ENCODE measurements around the gene DPH5. TPM values are rescaled to one million over a fixed set of nuclear protein-coding genes. Genes with fewer than 3 reads are reported as not detected.

DPH5 gene
- total RNA-seq, 1 donor from 2014 or later = 69.4 TPM

GRCh38 chr1:100989306-100990077 is 36.1 kb downstream of the DPH5 start:
- Mint-ChIP-seq H3K36me3 (ENCODE audit: low read depth) (peaks cover 17% of the 10 kb centered on the region), H3K9me3 (no peaks in the 10 kb centered on the region), H3K4me3 (no peak overlapping the region), H3K27me3 (ENCODE audit: low read depth) (no peaks in the 10 kb centered on the region), H3K27ac (ENCODE audit: unreplicated experiment) (peak overlapping the region; percentile 22), H3K4me1 (no peaks in the 10 kb centered on the region)
- TF ChIP-seq, protein P1, sequence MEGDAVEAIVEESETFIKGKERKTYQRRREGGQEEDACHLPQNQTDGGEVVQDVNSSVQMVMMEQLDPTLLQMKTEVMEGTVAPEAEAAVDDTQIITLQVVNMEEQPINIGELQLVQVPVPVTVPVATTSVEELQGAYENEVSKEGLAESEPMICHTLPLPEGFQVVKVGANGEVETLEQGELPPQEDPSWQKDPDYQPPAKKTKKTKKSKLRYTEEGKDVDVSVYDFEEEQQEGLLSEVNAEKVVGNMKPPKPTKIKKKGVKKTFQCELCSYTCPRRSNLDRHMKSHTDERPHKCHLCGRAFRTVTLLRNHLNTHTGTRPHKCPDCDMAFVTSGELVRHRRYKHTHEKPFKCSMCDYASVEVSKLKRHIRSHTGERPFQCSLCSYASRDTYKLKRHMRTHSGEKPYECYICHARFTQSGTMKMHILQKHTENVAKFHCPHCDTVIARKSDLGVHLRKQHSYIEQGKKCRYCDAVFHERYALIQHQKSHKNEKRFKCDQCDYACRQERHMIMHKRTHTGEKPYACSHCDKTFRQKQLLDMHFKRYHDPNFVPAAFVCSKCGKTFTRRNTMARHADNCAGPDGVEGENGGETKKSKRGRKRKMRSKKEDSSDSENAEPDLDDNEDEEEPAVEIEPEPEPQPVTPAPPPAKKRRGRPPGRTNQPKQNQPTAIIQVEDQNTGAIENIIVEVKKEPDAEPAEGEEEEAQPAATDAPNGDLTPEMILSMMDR (conservative IDR thresholded peaks at IDR 0.05) = no peak
- no peak for DNase-seq (ENCODE audit: low read depth, low spot score)

DNA sequence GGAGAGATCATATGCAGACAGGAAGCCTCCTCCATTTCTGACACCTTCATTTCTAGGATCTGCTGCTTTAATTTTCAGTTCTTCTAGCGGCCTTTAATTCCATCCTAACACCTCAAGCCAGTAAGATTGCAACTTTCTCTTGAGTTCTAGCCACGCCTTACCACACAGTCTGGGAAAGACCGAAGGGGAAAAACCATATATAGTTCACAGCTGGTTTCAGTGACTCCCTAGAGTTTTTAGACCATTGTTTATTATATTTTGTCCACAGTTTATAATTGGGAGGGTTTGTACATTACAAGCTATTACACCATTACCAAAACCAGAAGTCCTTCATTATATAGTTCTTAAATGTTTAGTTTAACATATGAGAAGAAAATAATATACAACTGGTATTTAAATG is 37.5 kb downstream of the DPH5 start:
- Mint-ChIP-seq H3K4me1 (no peaks in the 10 kb centered on the region), H3K27me3 (ENCODE audit: low read depth) (no peaks in the 10 kb centered on the region), H3K27ac (ENCODE audit: unreplicated experiment) (no peak overlapping the region), H3K9me3 (no peaks in the 10 kb centered on the region), H3K4me3 (no peak overlapping the region), H3K36me3 (ENCODE audit: low read depth) (peaks cover 22% of the 10 kb centered on the region)
- TF ChIP-seq, protein P1 (conservative IDR thresholded peaks at IDR 0.05) = no peak
- DNase-seq (ENCODE audit: low read depth, low spot score) = no peak

DNA sequence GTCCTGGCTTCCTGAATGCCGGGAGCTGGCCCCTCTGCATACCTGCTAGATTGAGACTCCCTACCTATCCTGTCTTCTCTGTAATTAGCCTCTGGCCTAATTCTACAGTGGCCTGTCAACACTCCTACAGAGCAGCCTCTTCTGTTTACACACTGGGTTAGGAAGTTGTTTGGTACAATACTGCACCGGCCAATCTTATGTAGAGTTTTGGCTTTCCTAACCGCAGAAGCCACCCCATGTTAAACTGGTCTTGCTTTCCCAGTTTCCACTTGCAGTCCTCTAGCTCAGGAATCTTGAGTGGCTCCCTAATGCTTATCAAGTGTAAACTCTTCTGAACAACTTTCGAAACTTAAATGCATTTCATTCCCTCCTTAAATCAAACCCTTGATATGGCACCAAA is 42.8 kb downstream of the DPH5 start:
- no peak overlapping the region for H3K4me3 Mint-ChIP-seq
- no peaks in the 10 kb centered on the region for H3K27me3 Mint-ChIP-seq (ENCODE audit: low read depth)
- H3K27ac Mint-ChIP-seq (ENCODE audit: unreplicated experiment) = no peak overlapping the region
- DNase-seq (ENCODE audit: low read depth, low spot score) = no peak
- TF ChIP-seq, protein P1 (conservative IDR thresholded peaks at IDR 0.05) = no peak
- peaks cover 22% of the 10 kb centered on the region for H3K36me3 Mint-ChIP-seq (ENCODE audit: low read depth)
- no peaks in the 10 kb centered on the region for H3K4me1 Mint-ChIP-seq
- no peaks in the 10 kb centered on the region for H3K9me3 Mint-ChIP-seq

DNA sequence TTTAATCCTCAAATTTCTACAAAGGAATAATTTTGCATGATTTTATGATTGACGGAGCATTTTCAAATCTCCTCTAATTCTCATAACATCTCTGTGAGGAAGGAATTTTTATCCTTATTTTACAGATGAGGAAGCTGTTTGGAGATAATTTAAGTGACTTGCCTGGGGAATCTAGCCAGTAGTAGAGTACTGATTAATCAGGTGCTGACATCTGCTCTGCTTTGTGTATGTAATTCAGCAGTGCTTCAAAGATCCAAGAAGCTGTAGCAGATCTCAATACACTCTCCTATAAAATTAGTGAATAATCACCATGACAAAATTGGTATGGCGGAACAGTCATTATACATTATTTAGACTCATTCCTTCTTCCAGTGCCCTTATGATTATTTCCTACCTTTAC is 46.0 kb downstream of the DPH5 start:
- H3K9me3 Mint-ChIP-seq = no peaks in the 10 kb centered on the region
- no peaks in the 10 kb centered on the region for H3K27me3 Mint-ChIP-seq (ENCODE audit: low read depth)
- DNase-seq (ENCODE audit: low read depth, low spot score) = no peak
- no peak overlapping the region for H3K4me3 Mint-ChIP-seq
- H3K4me1 Mint-ChIP-seq = no peaks in the 10 kb centered on the region
- TF ChIP-seq, protein P1 (conservative IDR thresholded peaks at IDR 0.05) = no peak
- no peak overlapping the region for H3K27ac Mint-ChIP-seq (ENCODE audit: unreplicated experiment)
- peaks cover 21% of the 10 kb centered on the region for H3K36me3 Mint-ChIP-seq (ENCODE audit: low read depth)

DNA sequence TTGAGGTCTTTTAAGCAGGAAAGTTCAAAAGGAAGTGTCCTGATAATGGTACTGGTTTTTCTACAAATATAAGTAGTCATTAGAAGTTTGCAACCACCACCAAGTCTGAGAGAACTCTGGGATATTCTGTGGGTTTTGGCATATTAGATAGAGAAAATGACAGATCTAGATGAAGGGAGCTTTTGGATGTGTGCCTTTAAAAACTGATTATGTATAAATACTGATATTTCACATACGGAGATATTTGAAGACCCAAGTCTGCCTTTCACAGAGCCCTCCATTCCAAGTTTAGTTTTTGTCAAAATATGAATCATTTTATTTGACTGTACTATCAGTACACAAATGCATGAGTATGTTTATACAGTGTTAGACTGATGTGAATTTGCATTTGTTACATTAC is 48.6 kb downstream of the DPH5 start:
- no peak for DNase-seq (ENCODE audit: low read depth, low spot score)
- H3K36me3 Mint-ChIP-seq (ENCODE audit: low read depth) = peaks cover 8% of the 10 kb centered on the region
- H3K4me1 Mint-ChIP-seq = peaks cover 3% of the 10 kb centered on the region
- TF ChIP-seq, protein P1 (conservative IDR thresholded peaks at IDR 0.05) = no peak
- H3K9me3 Mint-ChIP-seq = no peaks in the 10 kb centered on the region
- H3K27ac Mint-ChIP-seq (ENCODE audit: unreplicated experiment) = no peak overlapping the region
- no peak overlapping the region for H3K4me3 Mint-ChIP-seq
- no peaks in the 10 kb centered on the region for H3K27me3 Mint-ChIP-seq (ENCODE audit: low read depth)

Measured in neural crest cell (in vitro differentiated cells).